HG02610 (cell line): Measurements from ENCODE around the gene TAF15.
A peak's percentile ranks its signal among the peaks of the same experiment; 100 is the strongest.

Experiments used
- ATAC-seq: cut with Tn5 transposase; IDR thresholded peaks from one replicate; pipeline ENCODE4 v1.9.1; 2021; ENCODE audit warnings: mild to moderate bottlenecking, moderate library complexity; ENCODE audit not compliant: unreplicated experiment

The TAF15 gene

GRCh38 chr17:35786941-35787432 lies 22.3 kb upstream of the TAF15 start:
- ATAC-seq, result no peak

GRCh38 chr17:35788477-35789368 lies 20.6 kb upstream of the TAF15 start:
- ATAC-seq, result no peak

- no peak for ATAC-seq
Observed at GRCh38 chr17:35790841-35791240, 18.4 kb upstream of the TAF15 start.

- ATAC-seq, result no peak
Observed at GRCh38 chr17:35791681-35792350, 17.5 kb upstream of the TAF15 start.

GRCh38 chr17:35793257-35793656 lies 16.0 kb upstream of the TAF15 start:
- ATAC-seq, result no peak

- no peak for ATAC-seq
Observed at GRCh38 chr17:35795007-35795870, 14.0 kb upstream of the TAF15 start, which contains the start of gene MMP28. Gene MMP28 (minus strand): TSS chr17:35795641. CDS start chr17:35795377, 264 bp downstream.

GRCh38 chr17:35795871-35796265 lies 13.4 kb upstream of the TAF15 start:
- ATAC-seq, result no peak

- no peak for ATAC-seq
Observed at GRCh38 chr17:35796942-35797341, 12.3 kb upstream of the TAF15 start.

- ATAC-seq, result no peak
Observed at GRCh38 chr17:35797370-35797769, 11.9 kb upstream of the TAF15 start.

- ATAC-seq, result no peak
Observed at GRCh38 chr17:35797918-35798317, 11.4 kb upstream of the TAF15 start.

GRCh38 chr17:35799942-35800341 lies 9.3 kb upstream of the TAF15 start:
- no peak for ATAC-seq

GRCh38 chr17:35801583-35802224 lies 7.6 kb upstream of the TAF15 start:
- ATAC-seq, result no peak

GRCh38 chr17:35804658-35805192 lies 4.6 kb upstream of the TAF15 start:
- peak; percentile 31 for ATAC-seq

- ATAC-seq, result no peak
Observed at GRCh38 chr17:35807371-35808144, 1.7 kb upstream of the TAF15 start.

- no peak for ATAC-seq
Observed at GRCh38 chr17:35808240-35808961, 883 bp upstream of the TAF15 start.

- no peak for ATAC-seq
Observed at GRCh38 chr17:35809855-35810461, 674 bp downstream of the TAF15 start.

GRCh38 chr17:35811759-35812158 lies 2.5 kb downstream of the TAF15 start:
- ATAC-seq, result no peak

GRCh38 chr17:35812456-35812855 lies 3.2 kb downstream of the TAF15 start:
- no peak for ATAC-seq
